Mononuclear cell (primary cell): ENCODE results near the gene VTCN1. TPM values are rescaled to one million over a fixed set of nuclear protein-coding genes. Genes with fewer than 3 reads are reported as not detected.

Experiments
- H3K27me3 ChIP-seq: 2 replicates; pipeline ENCODE4 v1.6.0; 2011; ENCODE audit warnings: low read length, control low read depth; ENCODE audit not compliant: insufficient read depth
- H3K4me1 ChIP-seq: 2 replicates; pipeline ENCODE4 v1.5.1; 2011; ENCODE audit warnings: mild to moderate bottlenecking, low read length, control low read depth; ENCODE audit not compliant: insufficient read depth
- H3K4me3 ChIP-seq: 2 replicates; pipeline ENCODE4 v1.5.1; 2011; ENCODE audit warnings: mild to moderate bottlenecking, low read length, moderate library complexity
- H3K9me3 ChIP-seq: 2 replicates; pipeline ENCODE4 v1.5.1; 2011; ENCODE audit warnings: low read depth, mild to moderate bottlenecking, control low read depth, low read length
- total RNA-seq: library from RNA; depleted of rRNA; stranded (reverse); fragments of >200 nt; gene quantifications from one replicate; pipeline ENCODE4 v1.2.3, GENCODE V29; 2012

Gene VTCN1
- total RNA-seq, 1 donor, result not detected

DNA sequence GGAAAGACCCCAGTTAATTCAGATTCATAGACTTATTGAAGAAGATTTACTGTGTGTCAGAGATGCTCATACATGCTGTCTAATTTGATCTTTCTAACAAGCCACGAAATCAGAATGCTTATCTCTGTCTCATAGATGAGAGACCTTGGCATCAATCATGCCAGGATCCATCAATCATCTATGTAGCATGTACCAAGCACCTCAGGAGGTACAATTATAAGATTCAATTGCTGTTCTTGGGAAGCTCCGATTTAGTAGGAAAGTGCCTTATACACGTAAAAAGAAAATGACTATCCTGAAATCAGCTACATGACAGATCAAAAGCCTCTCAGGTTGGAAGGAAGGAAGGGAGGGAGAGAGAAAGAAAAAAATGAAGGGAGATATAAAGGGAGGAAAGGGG lies 18.5 kb upstream of the VTCN1 start:
- Histone ChIP-seq H3K27me3 (no peaks in the 10 kb centered on the region), H3K4me3 (no peak overlapping the region), H3K9me3 (no peaks in the 10 kb centered on the region), H3K4me1 (no peaks in the 10 kb centered on the region)

DNA sequence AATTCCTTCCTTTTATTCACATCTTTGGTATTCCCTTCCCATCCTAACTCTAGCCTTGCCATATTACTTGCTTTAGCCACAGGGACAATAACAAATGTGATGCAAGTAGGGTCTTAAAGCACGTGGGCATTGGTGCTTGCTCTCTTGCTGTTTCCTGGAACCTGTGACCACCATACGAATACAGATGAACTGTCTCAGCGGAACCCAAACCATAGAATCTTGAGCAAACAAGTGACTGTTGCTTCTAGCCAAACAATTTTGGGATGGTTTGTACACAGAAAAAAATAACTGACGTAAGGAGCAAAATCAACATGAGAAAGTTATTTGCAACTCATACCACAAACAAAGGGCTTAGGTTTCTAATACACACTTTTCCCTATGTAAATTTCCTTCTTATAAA lies 15.2 kb upstream of the VTCN1 start:
- H3K27me3 ChIP-seq, result no peaks in the 10 kb centered on the region
- no peak overlapping the region for H3K4me3 ChIP-seq
- H3K9me3 ChIP-seq, result no peaks in the 10 kb centered on the region
- no peaks in the 10 kb centered on the region for H3K4me1 ChIP-seq

DNA sequence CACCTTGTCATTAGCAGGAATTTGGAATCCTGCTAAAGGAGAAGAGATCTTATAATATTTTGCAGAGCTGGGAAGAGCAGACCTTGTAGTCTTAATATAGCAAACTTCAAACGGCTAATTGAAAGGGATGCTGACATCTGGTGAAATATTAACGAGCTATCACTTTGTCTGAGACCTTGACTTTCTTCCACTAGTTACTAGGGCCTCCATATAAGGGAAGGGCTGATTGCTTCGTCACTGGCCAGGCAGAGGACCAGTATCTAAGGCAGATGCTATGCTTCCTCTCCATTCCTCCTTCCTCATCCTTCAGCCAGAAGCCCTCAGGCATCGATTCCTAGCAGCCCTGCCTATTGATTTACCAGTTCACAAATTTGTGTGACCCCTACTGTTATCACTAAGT lies 6.0 kb upstream of the VTCN1 start:
- no peaks in the 10 kb centered on the region for H3K27me3 ChIP-seq
- no peaks in the 10 kb centered on the region for H3K9me3 ChIP-seq

DNA sequence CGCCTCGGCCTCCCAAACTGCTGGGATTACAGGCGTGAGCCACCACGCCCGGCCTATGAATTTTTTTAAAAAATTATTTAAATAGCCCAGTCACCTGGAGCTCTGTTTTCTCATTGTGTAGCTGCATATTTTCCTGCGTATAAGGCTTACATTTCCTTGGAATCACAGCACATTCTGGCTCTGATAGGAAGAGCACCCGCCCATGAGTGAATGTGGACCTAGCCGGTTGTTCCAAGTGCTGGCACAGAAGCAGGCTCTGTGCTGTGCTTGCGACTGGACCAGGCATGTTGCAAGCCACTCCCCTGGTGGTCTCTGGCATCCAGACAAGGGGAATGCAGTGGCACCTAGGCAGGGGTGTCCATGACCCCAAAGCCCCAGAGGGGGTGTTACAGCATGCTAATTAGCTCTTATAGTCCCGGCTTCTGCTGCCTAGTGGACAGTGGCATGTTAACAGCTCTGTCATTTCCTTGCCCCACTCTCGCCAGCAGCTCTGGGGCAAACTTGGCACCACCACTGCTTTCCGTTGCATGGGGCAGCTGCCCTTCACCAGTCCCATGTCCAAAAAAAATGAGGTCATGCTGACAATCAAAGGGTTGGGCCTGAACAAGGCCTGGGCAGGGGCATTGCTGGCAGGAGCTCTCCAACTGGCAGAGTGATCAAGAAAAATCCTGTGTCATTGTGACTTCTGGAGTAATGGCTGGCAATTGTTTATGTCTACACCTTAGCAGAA lies 5.2 kb upstream of the VTCN1 start:
- Histone ChIP-seq H3K27me3 (no peaks in the 10 kb centered on the region), H3K9me3 (no peaks in the 10 kb centered on the region), H3K4me1 (no peaks in the 10 kb centered on the region), H3K4me3 (no peak overlapping the region)

More for the DNA sequence above, 6.0 kb upstream of the VTCN1 start:
- H3K4me3 ChIP-seq, result no peak overlapping the region
- H3K4me1 ChIP-seq, result no peaks in the 10 kb centered on the region

DNA sequence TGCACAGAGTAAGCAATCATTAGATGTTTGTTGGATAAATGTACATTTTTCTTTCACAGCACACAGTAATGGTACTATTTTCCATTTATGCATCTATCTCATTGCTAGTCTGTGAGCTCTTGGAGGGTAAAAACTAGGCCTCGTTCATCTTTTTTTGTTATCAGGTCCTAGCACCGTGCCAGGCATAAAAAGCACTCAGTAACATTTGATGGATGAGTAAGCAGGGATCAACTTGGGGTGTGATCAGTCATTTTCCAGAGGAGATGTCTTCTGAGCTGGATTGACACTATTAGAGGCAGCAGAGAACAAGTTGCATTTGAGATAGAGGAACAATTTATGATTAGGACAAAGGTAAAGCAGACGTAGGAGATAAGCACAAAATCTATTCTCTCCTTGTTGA lies 4.3 kb upstream of the VTCN1 start:
- no peaks in the 10 kb centered on the region for H3K27me3 ChIP-seq
- no peaks in the 10 kb centered on the region for H3K4me1 ChIP-seq
- no peaks in the 10 kb centered on the region for H3K9me3 ChIP-seq
- no peak overlapping the region for H3K4me3 ChIP-seq

DNA sequence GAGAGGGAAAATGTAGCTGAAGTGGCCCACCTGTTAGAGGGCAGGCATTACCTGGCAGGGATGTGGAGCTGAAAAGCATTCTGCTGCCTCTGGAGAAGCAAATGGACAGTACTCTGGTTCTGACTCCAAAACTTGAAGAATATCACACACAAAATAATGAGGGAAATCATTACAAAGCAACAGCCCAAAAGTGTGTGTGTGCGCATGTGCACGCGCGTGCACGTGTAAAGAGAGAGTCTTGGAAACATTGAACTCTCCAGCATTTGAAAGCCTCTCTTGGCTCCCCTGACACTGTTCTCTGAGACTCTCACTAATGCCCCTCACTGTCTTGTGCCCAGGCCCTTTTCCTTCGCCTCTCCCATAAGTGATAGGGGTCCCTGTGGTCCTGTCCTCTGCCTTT lies 2.3 kb upstream of the VTCN1 start:
- Histone ChIP-seq H3K9me3 (no peaks in the 10 kb centered on the region), H3K27me3 (no peaks in the 10 kb centered on the region), H3K4me3 (no peak overlapping the region), H3K4me1 (no peaks in the 10 kb centered on the region)

DNA sequence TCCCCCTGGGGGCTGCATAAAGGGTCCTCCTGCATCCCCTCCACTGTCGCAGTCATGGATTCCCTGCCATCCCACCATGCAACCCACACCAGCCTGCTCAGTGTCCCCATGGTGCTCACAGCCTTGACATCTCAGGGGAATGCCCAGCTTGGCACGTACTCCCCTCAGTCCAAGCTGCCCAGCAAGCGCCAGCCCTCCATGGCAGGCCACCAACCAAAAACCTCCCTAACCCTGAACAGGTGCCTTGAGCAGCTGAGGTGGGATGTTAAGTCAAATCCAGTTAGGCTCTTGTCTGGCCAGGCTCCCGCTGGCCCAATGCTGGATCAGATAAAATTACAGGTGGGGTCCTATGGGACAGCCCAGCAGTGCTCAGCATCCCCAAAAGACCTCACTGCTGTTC lies 341 bp downstream of the VTCN1 start:
- Histone ChIP-seq H3K4me1 (no peaks in the 10 kb centered on the region), H3K4me3 (no peak overlapping the region), H3K27me3 (no peaks in the 10 kb centered on the region), H3K9me3 (no peaks in the 10 kb centered on the region)

DNA sequence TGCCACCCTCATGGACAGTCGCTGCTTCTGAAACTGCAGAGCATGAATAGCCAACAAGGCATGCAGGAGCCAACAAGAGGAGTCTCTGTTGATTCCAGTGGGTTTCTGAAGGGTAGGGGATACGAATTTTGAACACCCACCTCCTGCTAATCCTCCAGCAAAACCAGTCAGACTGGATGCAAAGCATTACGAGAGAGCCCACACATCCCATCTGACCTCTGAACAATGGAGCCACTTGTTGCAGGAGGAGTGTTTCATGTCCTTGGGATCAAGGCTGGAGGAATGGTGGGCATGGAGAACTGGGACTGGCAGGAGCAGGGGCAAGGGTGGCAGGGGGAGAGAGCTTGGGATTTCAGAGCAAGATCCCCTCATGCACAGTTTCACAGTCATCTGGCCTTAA lies 1.6 kb downstream of the VTCN1 start:
- no peak overlapping the region for H3K4me3 ChIP-seq
- H3K9me3 ChIP-seq, result no peaks in the 10 kb centered on the region
- H3K4me1 ChIP-seq, result no peaks in the 10 kb centered on the region
- H3K27me3 ChIP-seq, result no peaks in the 10 kb centered on the region

DNA sequence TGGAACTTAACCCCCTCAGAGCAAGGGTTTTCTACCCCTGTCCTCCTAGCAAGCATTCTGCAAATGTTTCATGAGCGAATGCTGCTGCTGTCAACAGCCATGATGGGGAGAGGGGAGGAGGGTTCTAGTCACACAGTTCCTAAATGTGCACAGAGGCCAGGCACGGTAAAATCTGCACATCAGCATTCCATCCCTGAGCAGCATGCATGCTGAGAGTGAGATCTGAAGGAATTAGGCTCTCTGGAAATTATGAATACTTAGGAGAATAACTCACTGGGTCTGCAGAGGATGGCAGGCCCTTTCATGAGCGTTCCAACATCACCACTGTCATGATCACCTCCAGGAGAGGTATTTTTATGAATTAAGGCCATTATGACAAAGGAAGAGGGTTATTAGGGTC lies 2.1 kb downstream of the VTCN1 start:
- Histone ChIP-seq H3K4me3 (no peak overlapping the region), H3K9me3 (no peaks in the 10 kb centered on the region), H3K4me1 (no peaks in the 10 kb centered on the region), H3K27me3 (no peaks in the 10 kb centered on the region)

DNA sequence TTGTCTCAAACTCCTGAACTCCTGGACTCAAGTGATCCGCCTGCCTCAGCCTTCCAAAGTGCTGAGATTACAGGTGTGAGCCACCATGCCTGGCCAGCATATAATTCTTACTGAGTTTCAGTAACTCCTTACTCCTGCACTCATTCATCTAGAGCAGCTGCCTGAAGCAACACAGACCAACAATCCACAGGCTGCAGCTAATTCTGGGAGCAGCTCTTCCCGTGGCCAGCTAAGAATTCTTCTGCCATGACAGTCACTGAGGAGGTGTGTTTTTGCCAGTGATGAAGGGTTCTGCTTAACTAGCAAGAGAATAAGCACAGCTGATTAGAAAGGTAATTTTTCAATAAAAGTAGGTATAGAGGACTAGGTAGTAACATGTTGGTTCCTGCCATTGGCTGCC lies 5.4 kb downstream of the VTCN1 start:
- Histone ChIP-seq H3K9me3 (no peaks in the 10 kb centered on the region), H3K27me3 (no peaks in the 10 kb centered on the region), H3K4me1 (no peaks in the 10 kb centered on the region), H3K4me3 (no peak overlapping the region)

DNA sequence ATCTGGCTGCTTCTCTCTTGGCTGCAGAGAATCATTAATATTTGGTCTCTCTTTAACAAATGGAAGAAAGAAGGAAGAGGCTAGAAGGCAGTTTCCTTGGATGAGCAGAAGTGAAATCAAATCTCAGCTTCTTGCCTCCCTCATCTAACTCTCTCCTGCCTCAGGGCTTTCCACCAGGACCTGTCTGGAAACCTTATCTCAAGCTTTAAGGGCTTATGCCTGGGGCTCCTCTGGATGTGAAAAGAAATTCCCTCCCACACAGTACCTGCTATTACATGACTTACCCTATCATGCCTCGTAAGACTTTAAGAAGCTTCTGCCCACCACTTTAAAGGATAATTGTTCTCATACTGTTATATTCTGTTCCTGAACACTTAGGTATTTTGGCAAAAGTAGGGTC lies 8.9 kb downstream of the VTCN1 start:
- Histone ChIP-seq H3K4me3 (no peak overlapping the region), H3K4me1 (no peaks in the 10 kb centered on the region), H3K9me3 (no peaks in the 10 kb centered on the region)

DNA sequence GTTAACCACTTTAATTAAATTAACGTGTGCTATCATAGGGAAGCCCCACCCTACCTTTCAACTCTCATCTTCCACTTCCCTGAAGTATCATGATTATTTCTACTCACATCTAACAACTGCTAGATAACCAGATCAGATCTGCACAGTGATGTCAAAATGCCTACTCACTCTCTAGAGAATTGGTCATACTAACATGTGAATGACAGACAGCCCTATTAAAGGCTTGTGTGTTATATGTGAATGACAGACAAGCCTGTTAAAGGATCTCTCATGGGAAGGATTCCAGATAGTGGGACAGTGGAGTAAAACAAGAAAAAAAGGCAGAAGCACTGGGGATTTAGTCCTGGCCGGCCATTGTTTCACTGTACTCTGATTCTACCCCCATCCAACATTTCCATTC lies 12.6 kb downstream of the VTCN1 start:
- Histone ChIP-seq H3K4me1 (no peaks in the 10 kb centered on the region), H3K9me3 (no peaks in the 10 kb centered on the region), H3K4me3 (no peak overlapping the region), H3K27me3 (no peaks in the 10 kb centered on the region)

More for the DNA sequence above, 8.9 kb downstream of the VTCN1 start:
- H3K27me3 ChIP-seq, result no peaks in the 10 kb centered on the region

DNA sequence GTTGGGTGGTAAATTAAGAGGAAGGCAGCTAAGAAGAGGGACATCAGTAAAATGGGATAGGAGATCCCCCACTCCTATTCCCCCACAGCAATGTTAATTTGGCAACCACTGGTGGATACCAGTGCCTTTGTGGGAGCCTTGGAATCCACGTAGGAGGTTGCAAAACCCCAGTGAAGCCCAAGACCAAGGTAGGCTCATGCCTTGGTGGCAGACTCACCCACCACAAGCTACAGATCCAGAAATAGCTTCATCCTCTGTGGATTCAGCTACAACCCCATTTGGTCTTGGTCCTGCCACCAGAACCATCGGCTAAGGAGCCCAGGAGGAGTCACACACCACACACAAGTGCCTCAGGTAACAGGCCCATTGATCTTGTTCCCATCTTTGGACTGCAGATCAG lies 21.0 kb downstream of the VTCN1 start:
- Histone ChIP-seq H3K4me3 (no peak overlapping the region), H3K4me1 (no peaks in the 10 kb centered on the region), H3K27me3 (no peaks in the 10 kb centered on the region), H3K9me3 (no peaks in the 10 kb centered on the region)

DNA sequence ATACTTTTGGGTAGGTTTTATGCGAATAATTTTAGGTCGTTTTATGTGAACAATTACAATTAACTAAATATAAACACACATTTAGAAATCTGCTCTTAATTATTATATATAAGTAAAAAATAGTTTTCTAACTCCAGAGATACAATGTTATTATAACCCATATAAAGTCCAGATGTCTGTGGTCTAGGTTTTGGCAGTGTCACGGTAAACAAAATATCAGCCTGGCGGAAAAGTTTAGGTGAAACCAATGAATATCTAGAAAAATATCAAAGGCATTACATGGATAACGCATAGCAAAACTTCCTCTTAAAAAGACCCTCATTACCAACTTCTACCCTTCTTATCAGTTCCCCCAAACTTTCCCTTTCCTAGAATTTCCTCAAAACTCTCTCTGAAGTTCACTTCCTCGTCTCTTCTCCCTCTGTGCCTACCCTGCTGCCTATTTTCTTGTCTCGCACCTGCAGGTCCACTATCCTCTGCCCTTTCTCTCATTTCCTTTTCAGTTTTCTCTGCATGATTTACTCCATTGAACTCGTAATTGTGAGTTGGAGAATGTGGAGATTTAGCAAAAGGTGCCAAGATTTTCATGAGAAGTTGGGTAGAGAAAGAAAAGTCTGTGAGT lies 21.8 kb downstream of the VTCN1 start:
- Histone ChIP-seq H3K9me3 (no peaks in the 10 kb centered on the region), H3K4me3 (no peak overlapping the region), H3K4me1 (no peaks in the 10 kb centered on the region), H3K27me3 (no peaks in the 10 kb centered on the region)

DNA sequence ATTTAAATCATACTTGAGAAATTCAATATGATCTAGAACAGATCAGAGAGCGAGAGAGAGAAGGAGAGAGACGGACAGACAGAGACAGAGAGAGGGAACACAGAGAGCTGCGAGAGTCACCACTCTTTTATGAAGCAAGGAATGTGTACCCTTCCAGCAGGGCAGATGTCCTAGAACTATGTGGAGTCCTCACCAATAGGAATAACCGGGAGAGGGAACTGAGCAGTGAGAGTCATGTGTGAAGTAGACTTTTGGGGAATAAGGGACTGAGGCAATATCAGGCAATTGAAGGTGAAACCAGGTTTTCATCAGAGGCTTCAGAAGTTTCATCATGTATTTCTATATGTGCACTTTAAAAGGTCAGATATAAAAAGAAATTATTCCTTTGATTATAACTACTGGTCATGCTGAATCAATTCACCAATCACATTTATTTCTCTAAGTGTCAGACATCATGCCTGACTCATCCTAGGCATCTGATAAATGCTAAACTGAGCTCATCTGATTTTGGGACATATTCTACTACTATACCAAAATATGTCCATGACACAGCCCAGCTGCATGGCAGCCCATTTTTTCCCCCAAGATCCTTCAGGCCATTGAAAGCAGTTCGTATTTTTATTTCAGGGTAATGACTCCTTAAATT lies 22.4 kb downstream of the VTCN1 start:
- H3K9me3 ChIP-seq, result no peaks in the 10 kb centered on the region
- no peak overlapping the region for H3K4me3 ChIP-seq
- H3K4me1 ChIP-seq, result no peaks in the 10 kb centered on the region
- H3K27me3 ChIP-seq, result no peaks in the 10 kb centered on the region

DNA sequence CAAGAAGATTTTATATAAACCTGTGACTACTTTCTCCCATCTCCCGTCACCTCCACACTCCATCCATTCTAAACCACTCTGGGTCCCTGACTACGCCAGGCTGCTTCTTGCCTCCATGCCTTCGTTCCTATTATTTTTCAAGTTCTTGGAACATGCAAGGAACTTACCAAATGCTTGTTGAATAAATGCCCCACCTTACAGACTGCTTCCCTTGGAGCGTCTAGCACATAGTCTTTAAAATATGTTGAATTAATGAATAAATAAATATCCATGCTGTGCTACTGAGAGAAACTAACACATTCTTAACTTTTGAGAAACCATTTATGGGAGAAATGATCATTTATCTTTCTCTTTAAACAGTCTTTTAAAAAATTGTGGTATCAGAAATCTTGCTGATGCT lies 27.6 kb downstream of the VTCN1 start:
- no peaks in the 10 kb centered on the region for H3K9me3 ChIP-seq
- no peak overlapping the region for H3K4me3 ChIP-seq
- H3K27me3 ChIP-seq, result no peaks in the 10 kb centered on the region

More for the DNA sequence above, 27.6 kb downstream of the VTCN1 start:
- no peaks in the 10 kb centered on the region for H3K4me1 ChIP-seq
